GM19238 (cell line): ENCODE results near the gene SCAPER.
"Not testable (repeated sequence)": the region's sequence is repeated elsewhere in the genome, so short reads cannot be mapped to it uniquely, and the experiment has no call there.

Experiments
- DNase-seq: peaks from one replicate; pipeline ENCODE4 v3.0.0; 2011; ENCODE audit warnings: low spot score; ENCODE audit not compliant: insufficient read length

Gene SCAPER

DNA sequence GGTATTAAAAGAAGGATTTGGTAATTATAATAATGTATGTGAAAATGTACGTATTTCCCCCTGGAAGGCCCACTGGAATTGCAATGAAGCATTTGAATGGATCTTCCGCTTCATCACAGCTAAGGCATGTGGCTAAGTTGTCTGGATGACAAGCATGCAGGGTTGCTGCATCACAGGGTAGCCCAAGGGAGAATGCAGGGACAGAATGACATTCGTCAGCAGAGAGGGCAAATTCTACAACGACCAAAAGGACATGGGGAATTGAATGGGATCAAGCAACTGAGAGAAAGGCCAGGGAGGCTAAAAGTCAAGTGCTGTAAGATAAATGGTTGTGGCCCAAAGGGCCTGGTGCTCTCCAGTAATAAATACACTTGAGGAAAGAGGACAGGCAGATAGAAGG is 473.2 kb downstream of the SCAPER start:
- DNase-seq, result no peak

DNA sequence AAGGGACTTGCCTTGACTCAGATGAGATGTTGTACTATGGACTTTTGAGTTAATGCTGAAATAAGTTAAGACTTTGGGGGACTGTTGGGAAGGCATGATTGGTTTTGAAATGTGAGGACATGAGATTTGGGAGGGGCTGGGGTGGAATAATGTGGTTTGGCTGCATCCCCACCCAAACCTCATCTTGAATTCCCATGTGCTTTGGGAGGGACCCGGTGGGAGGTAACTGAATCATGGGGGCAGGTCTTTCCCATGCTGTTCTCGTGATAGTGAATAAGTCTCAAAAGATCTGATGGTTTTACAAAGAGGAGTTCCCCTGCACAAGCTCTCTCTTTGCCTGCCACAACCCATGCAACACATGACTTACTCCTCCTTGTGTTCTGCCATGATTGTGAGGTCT is 474.4 kb downstream of the SCAPER start:
- DNase-seq, result not testable (repeated sequence)

DNA sequence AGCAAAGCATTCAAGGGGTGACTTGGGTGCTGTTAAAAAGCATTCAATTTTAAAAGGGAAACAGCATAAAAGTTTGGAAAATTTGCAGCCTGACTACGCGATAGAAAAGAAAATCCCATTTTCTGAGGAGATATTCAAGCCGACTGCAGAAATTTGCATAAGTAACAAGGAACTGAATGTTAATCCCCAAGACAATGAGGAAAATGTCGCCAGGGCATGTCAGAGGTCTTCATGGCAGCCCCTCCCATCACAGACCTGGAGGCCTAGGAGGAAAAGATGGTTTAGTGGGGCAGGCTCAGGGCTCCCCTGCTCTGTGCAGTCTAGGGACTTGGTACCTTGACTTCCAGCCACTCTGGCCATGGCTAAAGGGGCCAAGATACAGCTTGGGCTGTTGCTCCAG is 475.5 kb downstream of the SCAPER start:
- no peak for DNase-seq

DNA sequence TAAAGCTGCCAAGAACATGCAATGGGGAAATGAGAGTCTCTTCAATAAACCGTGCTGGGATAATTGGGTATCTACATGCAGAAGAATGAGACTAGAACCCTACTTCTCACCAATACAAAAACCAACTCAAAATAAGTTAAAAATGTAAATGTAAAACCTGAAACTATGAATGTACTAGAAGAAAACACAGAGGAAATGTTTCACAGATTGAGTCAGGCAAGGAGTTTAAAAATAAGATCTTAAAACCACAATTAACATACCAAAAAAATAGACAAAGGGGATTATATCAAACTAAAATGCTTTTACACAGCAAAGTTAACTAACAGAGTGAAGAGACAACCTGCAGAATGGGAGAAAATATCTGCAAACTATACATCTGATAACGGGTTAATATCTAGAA is 478.2 kb downstream of the SCAPER start:
- DNase-seq, result no peak

DNA sequence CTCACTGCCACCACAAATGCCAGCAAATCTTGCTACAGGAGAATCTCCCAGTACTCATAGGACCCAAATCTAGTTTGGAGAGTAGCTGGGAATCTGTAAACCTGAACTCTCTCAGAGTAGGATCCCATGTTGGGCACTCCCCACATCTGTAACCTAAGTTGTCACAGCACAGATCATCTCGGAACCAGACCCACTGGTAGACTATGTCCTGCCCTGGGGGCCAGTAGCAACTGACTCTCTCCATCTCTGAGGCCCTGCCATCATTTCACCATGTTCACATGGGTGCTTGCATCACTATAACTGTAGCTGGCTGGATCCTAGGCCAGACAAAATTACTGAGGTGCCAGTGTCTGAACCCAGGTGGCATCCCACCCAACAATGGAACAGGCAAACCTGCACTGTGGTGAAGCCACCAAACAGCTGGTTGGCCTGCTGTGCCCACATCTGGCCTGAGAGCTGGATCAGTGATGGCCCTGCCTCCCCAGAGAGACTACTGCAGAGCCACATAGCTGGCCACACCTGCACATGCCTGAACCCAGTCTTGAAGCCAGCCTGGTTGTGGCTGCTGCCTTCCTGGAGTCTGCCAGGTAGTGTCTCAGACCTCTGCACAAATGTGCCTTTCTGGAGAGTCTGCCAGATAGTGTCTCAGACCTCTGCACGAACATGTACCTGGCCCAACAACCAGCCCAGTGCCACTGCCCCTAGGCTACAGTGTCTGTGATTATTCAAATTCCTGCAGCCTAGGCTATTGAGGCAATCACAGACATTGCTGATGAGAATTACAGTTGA is 486.6 kb downstream of the SCAPER start:
- DNase-seq, result no peak

DNA sequence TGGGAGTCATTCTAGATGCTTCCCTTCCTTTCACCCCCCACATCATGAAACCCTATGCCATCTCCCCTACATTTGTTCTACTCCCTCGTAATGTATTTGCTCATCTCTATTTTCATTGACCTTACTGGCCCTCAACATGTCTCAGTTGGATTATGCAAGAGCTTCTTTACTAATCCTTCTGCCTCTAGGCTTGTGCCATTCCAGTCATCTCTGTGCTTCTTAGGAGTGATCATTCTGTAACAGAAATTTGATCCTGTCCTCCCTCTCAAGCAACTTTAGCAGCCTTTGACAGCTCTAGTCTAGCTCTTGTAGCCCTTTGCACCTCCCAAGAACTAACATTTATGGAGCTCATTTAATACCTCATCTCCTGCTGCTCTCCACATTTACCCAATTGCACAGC is 503.9 kb downstream of the SCAPER start:
- no peak for DNase-seq

DNA sequence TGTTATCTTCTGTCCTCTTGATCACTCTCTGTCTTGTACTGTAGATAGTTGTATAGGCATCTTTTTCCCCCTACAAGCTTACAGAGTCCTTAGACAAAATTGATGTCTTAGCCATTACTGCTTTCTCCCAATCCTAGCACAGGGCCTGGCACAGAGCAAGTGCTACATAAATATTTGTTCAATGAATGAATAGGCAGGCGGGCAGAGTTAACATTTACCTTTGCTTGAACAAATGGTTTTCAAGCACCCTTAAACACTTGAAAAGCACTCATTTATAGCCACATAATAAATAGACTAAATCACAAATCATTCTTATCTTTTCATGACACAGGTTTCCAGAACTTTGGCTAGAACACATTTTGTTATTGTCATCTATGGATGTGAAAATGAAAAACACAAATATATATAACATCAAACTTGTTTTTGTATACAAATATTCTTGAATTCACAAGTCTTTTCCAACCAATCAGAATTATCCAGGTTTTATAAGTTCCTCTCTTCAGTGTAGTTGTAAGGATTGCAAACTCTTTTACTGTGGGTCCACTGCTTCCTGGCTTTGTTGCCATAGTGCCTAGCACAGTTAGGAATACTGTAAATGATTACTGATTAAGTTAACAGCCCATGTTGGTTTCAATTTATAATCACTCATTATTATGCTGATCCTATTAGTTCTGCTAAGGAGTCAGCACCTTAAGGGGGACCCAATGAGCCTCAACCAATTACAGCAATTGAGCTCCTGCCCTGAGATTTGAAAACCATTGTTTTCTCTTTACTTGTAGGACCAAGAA is 506.6 kb downstream of the SCAPER start:
- DNase-seq, result no peak

DNA sequence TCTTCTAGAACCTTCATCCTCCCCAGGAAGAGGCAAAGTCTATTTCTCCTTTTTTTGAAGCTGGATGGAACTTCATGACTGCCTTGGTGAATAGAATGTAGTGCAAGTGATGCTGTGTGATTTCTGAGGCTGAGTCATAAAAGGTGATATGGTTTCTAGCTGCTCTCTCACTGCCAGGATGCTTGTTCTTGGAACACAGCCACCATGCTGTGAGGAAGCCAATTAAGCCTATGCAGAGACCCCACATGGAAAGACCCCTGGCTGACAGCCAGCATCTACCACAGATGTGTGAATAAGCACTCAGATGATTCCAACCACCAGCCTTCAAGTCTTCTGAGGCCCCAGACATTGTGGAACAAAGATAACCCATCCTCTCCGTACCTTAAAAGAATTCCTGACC is 511.5 kb downstream of the SCAPER start:
- no peak for DNase-seq

DNA sequence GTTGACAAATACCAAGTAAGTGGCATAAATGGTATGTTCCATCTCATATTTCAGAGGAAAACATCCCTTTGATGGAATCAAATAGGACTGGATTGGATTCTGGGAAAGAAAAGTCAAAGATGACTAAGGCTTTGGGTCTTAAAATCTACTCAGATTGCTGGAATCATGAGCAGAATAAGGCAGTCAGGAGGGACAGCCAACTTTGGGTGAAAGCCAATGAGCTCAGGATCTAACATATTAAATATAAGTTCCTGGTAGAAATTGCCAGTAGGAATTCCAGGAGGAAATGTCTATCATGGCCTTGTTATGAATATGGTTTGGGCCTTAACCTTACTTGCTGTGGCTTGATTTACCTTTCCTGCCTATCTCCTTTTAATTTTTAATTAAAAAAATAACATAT is 513.3 kb downstream of the SCAPER start:
- no peak for DNase-seq

DNA sequence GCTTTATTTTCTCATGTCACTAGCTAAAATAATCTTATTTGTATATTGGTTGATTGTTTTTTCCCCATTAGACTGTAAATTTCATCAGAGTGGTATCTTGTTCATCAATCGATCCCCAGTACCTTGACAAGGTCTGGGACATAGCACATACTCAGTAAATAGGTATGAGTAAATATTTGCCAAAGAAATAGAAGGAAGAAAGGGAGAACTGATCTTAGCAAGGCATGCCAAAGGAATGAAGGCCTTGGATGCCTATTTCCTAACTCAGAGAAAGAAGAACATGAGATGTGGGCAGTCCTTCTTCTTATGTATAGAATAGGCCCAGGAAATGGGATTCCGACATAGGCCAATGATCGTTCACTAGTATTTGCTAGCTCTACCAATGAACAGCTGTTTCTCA is 513.8 kb downstream of the SCAPER start:
- no peak for DNase-seq

DNA sequence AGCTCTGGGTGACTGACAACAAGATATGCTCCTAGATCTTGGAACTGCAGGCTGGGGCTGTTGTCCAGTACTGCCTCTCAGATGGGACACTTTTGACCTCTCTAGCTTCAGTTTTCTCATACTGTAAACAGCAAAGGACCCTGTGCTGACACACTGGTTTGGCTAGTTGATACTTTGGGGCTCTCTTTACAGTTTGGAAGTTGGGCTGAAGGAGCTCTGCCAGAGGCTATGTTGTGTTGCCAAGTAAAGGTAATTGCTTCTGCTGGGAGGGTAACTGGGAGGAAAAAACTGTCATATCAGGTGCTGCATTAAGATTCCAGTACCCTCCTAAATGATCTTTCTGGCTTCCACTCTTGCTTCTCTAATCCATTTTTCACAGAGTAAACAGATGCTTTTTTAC is 514.6 kb downstream of the SCAPER start:
- no peak for DNase-seq

DNA sequence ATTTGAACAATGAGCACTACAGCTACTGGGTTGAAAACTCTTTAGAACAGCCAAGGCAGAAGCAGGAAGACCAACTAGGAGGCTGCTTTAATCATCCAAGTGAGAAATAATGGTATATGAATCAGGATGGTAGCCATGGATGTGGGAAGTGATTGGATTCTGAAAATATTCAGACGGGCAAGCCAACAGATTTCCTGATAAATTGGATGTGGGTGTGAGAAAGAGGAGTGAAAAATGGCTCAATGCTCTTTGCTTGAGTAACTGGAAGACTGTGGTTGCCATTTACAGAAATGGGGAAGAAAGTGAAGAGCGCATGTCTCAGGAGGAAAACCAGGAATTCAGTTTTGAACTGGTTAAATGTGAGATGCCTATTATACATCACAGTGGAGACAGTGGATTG is 518.2 kb downstream of the SCAPER start:
- no peak for DNase-seq

DNA sequence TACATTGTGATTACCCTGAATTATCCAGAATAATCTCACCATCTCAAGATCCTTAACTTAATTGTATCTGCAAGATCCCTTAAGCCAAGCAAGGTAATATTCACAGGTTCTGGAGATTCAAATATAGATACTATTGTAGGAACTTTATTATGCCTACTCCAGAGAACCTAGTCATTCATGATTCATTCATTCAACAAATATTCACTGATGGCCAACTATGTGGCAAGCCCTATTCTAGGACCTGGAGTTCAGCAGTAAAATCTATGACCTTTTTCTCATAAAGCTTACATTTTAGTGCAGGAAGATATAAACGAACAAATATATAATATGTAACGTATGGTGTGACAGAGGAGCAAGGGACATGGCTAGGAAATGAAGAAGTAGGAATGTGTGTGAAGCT is 519.0 kb downstream of the SCAPER start:
- no peak for DNase-seq

DNA sequence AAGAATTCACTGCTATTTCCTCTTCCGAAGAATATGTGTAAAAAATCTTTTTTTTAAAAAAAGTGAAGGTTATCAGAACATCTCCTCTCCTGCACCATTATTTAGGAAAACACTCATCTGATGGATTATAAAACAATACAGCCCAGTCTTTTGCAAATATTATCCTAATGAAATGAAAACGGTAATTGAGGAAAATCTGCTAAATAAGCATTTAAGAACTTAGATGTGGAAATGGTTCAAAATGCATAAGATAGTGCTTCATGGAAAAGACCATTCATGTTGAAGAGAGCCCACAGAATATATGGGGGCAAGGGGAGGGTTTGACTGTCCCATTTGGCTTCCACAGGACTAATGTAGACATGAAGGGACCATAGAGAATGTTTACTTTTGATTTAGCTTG is 520.7 kb downstream of the SCAPER start:
- DNase-seq, result no peak

DNA sequence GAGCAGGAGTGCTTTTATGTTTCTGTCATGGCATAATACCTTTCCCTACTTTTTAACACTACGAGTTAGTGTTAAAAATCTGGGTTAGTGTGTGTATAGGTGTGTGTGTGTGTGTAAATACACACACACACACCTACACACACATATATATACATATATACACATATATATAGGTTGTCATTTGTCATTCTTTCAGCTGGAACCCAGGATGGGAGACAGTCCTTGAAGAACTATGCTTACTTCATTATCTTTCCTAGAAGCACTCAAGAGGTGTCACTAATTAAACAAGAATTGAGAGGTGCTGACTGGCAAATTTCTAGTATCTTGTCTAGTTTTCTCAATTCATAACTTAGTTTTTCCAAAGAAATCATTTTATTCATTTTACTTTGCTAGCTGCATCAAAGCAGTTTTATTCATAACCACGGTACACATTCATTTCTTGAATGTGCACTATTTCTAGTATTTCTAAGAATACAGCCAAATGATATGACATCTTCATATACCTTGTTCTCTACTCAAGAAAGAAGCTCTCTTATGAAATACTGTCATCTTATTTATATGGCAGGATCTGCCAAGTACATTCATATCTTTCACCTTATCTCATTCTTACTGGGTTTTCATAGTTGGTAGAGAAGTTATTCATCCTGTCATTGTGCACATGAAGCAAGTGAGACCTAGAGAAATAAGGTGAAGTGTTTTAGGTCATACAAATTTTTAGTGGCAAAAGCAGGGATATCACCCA is 522.0 kb downstream of the SCAPER start:
- DNase-seq, result no peak

DNA sequence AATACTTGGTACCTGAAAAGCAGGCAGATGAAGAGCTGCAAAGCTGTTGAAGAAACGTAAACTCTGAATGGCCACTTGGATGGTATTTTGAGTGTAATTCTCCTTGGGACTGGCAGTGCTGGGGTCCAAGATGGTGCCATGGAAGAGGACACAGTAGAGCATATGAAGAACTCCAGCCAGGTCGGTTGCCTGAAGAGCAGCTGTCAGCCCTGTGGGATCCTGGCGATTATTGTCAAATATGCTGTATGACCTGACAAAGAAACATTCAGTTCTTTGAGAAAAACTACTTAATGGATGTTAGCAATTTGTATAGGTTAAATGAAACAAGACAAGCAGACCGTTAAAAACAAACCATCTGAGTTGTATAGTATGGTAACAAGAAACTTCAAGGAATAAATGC is 523.8 kb downstream of the SCAPER start:
- DNase-seq, result no peak

DNA sequence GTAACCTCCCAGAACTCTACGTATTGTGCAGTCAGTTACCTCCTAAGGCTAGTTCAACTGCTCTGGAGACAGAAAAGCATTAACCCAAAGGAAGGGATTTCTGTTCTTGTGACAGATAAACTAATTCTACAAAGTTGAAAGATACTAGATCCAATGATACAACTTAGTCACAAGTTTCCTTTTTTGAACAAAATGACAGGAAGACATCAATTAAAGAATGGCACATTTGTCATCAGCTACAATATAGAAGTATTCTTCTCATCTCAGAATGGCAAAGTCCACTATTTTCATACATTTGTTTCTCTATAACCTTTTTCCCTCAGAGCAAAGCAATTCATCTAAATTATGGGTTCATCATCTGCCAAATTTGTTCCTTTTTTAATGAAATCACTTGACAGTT is 524.9 kb downstream of the SCAPER start:
- DNase-seq, result no peak

DNA sequence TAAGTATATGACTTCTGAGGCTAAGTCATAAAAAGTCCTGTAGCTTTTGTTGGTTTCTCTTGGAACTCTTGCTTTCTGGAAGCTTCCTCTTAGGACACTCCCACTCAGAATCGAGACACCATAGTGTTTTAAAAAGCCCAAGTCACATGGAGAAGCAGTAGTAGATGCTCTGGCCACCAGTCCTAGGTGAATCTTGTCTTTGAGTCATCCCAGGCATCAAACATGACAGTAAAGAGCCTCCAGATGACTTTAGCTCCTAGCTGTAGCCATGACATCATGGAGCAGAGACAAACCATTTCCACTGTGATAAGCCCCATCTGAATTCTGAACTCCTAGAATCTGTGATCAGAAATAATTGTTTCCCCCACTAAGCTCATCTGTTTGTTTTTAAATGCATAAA is 526.4 kb downstream of the SCAPER start:
- no peak for DNase-seq

DNA sequence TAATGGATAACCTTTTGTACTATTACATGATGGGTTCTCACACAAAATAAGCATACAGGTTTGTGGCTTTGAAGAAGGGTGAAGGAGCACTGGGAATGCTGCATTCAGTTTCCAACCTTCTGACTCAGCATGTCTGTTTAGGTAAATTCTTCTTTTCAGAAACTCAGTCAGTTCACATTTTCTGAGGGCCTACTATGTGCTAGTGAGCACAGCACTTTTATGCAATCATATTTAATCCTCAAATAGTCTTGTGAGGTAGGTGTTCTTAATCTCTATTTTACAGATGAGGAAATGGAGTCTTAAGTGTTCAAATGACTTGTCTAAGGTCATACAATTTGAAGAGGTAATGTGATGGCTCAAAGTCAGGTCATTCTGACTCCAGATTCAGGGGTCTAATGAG is 527.4 kb downstream of the SCAPER start:
- DNase-seq, result no peak

DNA sequence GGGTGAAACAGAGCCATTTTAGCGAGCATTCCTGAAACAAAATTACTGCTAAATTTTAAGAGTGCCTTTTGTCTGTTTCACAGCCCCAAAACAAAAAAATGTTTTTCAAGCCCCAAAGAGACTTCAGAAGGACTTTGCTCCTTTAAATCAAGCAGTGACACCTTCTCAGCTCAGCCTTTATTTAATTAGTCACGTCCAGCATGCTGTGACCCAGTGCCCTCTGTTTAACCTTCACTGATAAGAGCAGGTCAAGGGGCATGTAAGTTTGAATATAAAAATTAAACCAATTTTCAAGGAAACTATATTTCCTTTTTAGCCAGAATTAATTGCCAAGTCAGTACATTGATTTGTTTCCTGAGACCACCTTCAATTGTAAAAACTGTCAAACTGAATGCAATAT is 527.9 kb downstream of the SCAPER start:
- no peak for DNase-seq

DNA sequence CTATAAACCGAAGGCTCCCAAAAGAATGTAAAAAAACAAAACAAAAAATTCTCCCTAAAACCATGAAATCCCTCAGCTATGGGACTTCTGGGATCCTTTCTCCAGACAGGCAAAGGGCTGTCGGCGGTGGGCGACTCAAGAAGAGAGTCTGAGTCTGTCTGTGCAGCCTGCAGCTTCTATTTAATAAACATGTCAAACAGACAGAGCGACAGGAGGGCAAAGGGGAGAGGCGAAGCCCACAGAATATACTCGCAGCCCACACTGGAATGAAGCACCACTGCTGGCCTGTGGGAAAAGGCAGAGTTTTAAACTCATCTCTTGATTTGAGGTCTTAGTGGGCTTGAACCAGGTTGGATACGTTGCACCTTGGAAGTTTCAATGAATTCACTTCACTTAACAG is 528.3 kb downstream of the SCAPER start:
- DNase-seq, result no peak

DNA sequence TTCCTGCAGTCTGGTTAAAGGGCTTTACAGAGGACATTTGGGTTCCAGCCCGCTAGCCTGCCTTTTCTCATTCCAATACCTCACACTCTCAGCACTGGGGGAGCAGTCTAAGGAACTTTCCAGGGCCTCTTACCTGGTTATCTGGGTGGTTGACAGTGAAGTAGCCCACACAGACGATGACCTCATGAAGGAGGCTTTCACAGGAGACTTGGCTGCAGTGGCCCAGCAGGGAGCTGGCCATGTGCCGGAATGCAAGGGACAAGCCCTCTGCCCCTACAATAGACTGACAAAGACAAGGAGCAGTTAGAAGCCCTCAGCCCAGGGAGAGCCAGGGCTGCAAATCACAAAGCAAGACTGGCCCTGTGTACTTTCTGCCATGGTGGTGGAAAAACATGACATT is 529.1 kb downstream of the SCAPER start:
- DNase-seq, result no peak
